GM21737 (cell line): ENCODE data around the gene CSRNP3.
A peak's percentile ranks its signal among the peaks of the same experiment; 100 is the strongest.

Experiments
- ATAC-seq: cut with Tn5 transposase; IDR thresholded peaks from one replicate; pipeline ENCODE4 v1.9.1; 2021; ENCODE audit warnings: mild to moderate bottlenecking, moderate library complexity; ENCODE audit not compliant: unreplicated experiment

CSRNP3 gene

GRCh38 chr2:165674780-165675179, 205.3 kb downstream of the CSRNP3 start:
- ATAC-seq = no peak

GRCh38 chr2:165675551-165675968, 206.1 kb downstream of the CSRNP3 start:
- no peak for ATAC-seq

- no peak for ATAC-seq
Measured at GRCh38 chr2:165678882-165679281, 209.4 kb downstream of the CSRNP3 start.

GRCh38 chr2:165679621-165680020, 210.1 kb downstream of the CSRNP3 start:
- no peak for ATAC-seq

GRCh38 chr2:165681841-165682240, 212.3 kb downstream of the CSRNP3 start:
- no peak for ATAC-seq

- ATAC-seq = no peak
Measured at GRCh38 chr2:165682546-165682945, 213.0 kb downstream of the CSRNP3 start.

- ATAC-seq = no peak
Measured at GRCh38 chr2:165686800-165687199, 217.3 kb downstream of the CSRNP3 start.

- ATAC-seq = no peak
Measured at GRCh38 chr2:165687426-165688002, 218.0 kb downstream of the CSRNP3 start.

- no peak for ATAC-seq
Measured at GRCh38 chr2:165691615-165692014, 222.1 kb downstream of the CSRNP3 start.

- no peak for ATAC-seq
Measured at GRCh38 chr2:165692906-165693305, 223.4 kb downstream of the CSRNP3 start.

- ATAC-seq = no peak
Measured at GRCh38 chr2:165693838-165694237, 224.3 kb downstream of the CSRNP3 start.

- ATAC-seq = no peak
Measured at GRCh38 chr2:165697748-165698443, 228.4 kb downstream of the CSRNP3 start.

GRCh38 chr2:165698444-165698884, 229.0 kb downstream of the CSRNP3 start:
- ATAC-seq = peak; percentile 74

GRCh38 chr2:165699946-165700345, 230.4 kb downstream of the CSRNP3 start:
- no peak for ATAC-seq

- ATAC-seq = no peak
Measured at GRCh38 chr2:165700531-165700930, 231.0 kb downstream of the CSRNP3 start.

- ATAC-seq = no peak
Measured at GRCh38 chr2:165701147-165701546, 231.6 kb downstream of the CSRNP3 start.

GRCh38 chr2:165706960-165707487, 237.5 kb downstream of the CSRNP3 start:
- ATAC-seq = no peak

- no peak for ATAC-seq
Measured at GRCh38 chr2:165716091-165716490, 246.6 kb downstream of the CSRNP3 start.

GRCh38 chr2:165718610-165719210, 249.2 kb downstream of the CSRNP3 start:
- ATAC-seq = no peak

GRCh38 chr2:165720511-165720910, 251.0 kb downstream of the CSRNP3 start:
- ATAC-seq = no peak

- ATAC-seq = no peak
Measured at GRCh38 chr2:165725421-165725820, 255.9 kb downstream of the CSRNP3 start.
